ENCODE data around the gene ASF1A.

The ASF1A gene

GRCh38 chr6:118913161-118913560 lies 19.2 kb downstream of the ASF1A start:
- no peak for DNase-seq (ENCODE audit: low read depth)

DNA sequence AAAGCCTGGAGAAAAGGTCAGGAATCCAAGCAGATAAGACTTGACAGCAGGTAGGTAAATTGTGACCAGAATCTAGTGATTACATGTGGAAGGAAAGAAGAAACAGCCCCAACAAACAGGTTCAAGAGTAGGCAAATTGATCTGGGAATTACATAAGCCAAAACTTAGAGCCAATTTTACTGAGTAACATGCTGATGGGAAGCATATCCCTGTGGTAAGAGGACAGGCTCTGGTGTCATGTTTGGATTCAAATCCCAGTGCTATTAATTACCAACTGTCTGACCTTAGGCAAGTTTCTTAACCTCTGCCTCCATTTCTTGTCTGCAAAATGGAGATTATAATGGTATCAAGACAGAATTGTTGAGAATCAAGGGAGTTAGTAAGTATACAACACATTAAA lies 20.6 kb downstream of the ASF1A start:
- DNase-seq (ENCODE audit: low read depth) = no peak

DNA sequence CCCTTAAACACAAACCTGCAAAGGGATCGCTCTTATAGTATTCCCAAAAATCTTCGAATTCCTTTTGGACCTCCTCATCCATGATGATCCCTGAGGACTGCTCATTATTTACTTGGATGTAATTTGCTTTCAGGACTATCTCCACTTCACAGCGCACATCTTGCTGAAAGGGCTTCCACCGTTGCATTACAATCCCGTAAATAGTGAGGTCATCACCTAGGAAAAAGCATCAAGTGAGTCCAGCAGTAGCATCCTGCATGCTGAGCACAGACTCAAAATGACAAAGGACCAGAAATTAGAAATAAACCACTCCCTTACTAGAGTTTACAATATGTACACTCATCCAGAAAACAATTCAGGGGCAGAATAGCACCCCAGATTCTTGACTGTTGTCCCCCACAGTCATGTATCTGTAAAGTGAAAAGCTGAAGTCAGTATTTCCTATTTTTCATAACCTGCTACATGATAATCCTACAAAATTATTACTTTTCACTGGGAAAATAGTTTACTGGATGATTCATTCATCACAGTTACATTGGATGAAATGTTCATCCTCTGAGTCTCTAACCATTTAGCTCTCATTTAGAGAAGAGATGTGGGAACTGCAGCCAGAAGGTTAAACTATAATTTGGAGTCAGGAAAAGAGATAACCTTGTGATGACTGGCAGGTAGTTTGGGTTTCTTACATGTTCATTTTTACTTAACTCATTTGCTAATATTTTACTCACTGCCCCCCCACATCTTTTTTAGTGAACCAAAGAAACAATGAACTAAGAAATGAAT lies 23.8 kb downstream of the ASF1A start:
- no peak for DNase-seq (ENCODE audit: low read depth)

GRCh38 chr6:118918329-118918725 lies 24.4 kb downstream of the ASF1A start:
- peak; percentile 62 for DNase-seq (ENCODE audit: low read depth)

GRCh38 chr6:118921084-118921483 lies 27.1 kb downstream of the ASF1A start:
- no peak for DNase-seq (ENCODE audit: low read depth)

GRCh38 chr6:118923035-118923434 lies 29.1 kb downstream of the ASF1A start:
- no peak for DNase-seq (ENCODE audit: low read depth)

- DNase-seq (ENCODE audit: low read depth) = no peak
Observed at GRCh38 chr6:118930680-118931079, 36.7 kb downstream of the ASF1A start.

DNA sequence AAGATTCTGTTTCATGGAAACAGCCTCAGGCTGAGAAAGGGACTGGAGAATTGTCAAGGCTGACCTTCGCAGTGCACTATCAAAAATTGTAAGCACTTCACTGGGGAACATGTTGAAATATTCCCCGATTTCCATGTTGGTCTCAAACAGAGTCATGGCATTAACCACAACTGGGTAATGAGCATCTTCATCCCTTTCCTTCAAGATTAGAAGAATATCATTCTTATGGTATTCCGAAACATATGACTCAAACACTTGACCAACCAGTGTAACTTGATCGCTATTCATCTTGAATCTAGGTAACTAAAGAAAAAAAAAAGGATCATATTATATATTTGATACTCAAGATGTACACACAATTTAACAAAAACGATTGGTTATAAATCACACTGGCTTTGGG lies 37.5 kb downstream of the ASF1A start:
- DNase-seq (ENCODE audit: low read depth) = no peak

- DNase-seq (ENCODE audit: low read depth) = peak; percentile 3
Observed at GRCh38 chr6:118932421-118932820, 38.5 kb downstream of the ASF1A start.

DNA sequence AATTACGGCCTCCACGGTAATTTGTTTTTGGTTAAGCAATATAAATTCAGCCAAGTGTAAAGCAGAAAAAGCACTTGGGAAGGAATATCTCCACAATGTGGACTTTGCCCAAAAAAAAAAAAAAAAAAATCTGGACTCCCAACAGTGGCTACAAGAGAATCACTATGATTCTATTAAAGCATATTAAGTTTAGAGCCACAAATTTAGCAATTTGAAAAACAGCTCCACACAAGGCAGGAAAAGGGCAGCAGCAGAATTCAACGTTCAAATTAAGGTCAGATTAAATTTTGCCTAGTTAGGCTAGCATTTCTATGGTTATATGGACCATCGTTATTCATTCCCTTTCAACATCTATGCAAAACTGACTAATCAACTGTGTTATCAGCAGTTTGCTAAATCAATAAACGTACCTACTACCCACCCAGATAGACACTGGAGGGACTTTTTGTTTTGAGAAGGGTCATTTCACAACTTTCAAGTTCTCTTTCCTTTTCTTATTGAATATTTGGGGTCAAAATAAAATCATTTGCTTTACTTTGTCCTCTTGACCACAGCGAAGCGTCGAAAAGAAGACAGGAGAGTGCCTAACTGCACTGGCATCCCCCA lies 40.0 kb downstream of the ASF1A start:
- DNase-seq (ENCODE audit: low read depth) = no peak

DNA sequence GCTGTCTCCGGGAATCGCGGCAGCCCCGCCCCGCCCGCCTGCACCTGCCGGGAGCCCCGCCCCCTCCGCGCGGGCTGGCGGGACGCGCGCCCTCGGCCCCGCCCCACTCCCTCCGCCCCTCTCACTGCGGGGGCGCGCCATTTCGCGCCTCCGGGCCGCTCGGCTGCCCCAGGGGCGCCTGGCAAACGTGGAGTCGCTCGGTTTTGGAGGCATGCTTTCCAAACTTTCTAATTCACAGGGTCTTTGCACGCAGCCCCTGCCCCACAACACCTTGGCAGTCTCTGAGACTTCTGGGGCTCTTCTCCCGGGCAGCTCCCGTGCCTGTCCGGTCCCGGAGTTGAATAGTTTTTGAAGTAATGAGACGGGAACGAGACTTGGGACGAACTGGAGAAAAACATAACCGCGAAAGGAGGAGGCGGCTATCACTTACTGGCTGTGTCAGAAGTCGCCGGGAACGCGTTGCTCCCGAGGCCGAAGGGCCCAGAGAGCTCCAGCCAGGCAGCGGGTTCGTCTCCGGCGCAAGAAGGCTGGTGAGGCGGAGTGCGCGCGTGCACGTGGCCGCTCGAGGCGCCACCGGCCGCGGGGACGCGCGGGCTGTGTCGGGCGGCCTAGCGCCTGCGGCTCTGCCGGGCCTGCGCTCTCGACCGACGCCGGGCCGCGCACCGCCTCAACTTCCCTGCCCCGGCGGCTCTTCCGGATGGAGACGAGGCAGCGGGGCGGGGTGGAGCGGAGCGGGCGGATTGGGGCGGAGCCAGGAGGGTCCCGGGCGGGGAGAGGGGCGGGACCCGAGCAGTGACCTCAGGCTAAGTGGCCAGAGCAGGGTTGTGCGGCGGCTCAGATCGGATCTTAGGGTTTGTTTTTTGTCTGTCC lies 40.7 kb downstream of the ASF1A start, which contains the start of gene MCM9:
Gene MCM9, minus strand, starts transcription at position 699 of the 870 bp plus-strand sequence. CDS start 3,436 bp downstream, outside the sequence.
- peak; percentile 83 for DNase-seq (ENCODE audit: low read depth)

DNA sequence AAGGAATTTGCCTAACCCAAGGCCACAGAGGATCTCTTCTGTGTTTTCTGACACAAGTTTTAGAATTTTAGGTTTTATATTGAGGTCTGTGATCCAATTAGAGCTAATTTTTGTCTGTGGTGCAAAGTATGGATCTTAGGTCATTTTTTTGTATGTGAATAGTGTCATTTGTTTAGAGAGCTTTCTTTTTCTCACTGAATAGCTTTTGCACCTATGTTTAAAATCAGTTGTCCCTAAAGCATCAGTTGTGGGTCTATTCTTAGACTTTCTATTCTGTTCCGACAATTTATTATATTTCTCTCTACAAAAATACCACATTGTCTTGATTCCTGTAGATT lies 41.3 kb downstream of the ASF1A start:
- DNase-seq (ENCODE audit: low read depth) = no peak

DNA sequence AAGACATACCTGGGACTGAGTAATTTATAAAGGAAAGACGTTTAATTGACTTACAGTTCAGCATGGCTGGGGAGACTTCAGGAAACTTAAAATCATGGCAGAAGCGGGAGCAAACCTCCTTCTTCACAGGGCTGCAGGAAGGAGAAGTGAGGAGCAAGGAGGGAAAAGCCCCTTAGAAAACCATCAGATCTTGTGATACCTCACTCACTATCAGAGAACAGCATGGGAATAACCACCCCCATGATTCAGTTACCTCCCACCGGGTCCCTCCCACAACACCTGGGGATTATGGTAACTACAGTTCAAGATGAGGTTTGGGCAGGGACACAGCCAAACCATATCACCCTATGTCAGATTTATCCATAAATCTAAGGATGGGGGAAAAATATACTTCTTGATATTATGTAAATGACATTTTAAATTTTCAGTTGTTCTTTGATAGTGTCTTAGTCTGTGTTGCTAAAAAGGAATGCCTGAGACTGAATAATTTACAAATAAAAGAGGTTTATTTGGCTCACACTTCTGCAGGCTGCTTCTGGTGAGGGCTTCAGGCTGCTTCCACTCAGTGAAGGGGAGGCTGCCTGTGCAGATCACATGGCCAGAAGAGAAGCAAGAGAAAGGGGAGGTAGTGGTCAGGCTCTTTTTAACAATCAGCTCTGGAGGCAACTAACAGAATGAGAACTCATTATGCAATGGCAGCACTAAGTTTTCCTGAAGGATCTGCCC lies 42.2 kb downstream of the ASF1A start:
- DNase-seq (ENCODE audit: low read depth) = no peak

- no peak for DNase-seq (ENCODE audit: low read depth)
Observed at GRCh38 chr6:118939683-118940082, 45.7 kb downstream of the ASF1A start.

- no peak for DNase-seq (ENCODE audit: low read depth)
Observed at GRCh38 chr6:118940770-118941169, 46.8 kb downstream of the ASF1A start.

GRCh38 chr6:118945217-118945616 lies 51.3 kb downstream of the ASF1A start:
- DNase-seq (ENCODE audit: low read depth) = no peak

DNA sequence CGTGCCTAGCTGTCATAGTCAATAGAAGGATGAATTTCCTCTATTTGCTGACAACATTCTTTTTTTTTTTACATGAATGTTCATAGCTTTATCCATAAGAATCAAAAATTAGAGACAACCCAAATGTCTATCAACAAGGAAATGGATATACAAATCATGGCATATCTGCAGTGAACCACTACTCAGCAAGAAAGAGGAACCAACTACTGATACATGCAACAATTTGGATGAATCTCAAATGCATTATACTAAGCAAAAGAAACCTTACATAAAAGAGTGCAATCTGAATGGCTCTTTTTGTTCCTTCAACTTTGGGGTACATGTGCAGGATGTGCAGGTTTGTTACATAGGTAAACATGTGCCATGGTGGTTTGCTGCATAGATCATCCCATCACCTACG lies 58.7 kb downstream of the ASF1A start:
- no peak for DNase-seq (ENCODE audit: low read depth)

DNA sequence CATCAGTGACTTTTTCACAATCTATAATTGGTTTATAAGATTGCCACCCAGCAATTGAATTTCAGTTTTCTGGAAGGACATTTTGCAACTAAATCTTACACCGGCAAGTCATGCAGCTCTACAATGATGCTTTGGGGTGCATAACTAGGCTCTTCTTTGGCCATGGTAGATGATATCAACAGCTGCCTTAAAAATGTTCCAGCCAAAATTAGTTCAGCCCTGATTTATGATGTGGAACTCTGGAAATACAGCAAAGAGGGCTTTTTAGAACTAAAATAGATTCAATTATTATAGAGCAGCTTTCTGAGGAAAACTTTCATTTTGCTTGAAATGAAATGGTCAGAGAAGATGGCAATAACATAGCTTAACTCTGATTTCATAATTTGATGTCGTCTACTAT lies 59.4 kb downstream of the ASF1A start:
- DNase-seq (ENCODE audit: low read depth) = no peak
